Amniotic stem cell (primary cell): Measurements from ENCODE around the gene MMP20.

Experiments used
- DNase-seq: peaks from one replicate; lab custom pipeline; 2025; lab: John Stamatoyannopoulos, UW

The MMP20 gene

GRCh38 chr11:102592634-102593581, 32.2 kb downstream of the MMP20 start:
- DNase-seq = no peak

GRCh38 chr11:102592131-102592530, 33.0 kb downstream of the MMP20 start:
- no peak for DNase-seq

GRCh38 chr11:102591160-102591718, 33.9 kb downstream of the MMP20 start:
- DNase-seq = no peak

- no peak for DNase-seq
These were observed 34.7 kb downstream of the MMP20 start for GRCh38 chr11:102590276-102591049.

GRCh38 chr11:102589047-102589459, 36.1 kb downstream of the MMP20 start:
- no peak for DNase-seq

GRCh38 chr11:102587722-102588121, 37.4 kb downstream of the MMP20 start:
- no peak for DNase-seq

GRCh38 chr11:102583141-102583873, 41.8 kb downstream of the MMP20 start:
- DNase-seq = no peak

GRCh38 chr11:102582140-102582539, 43.0 kb downstream of the MMP20 start:
- no peak for DNase-seq

- no peak for DNase-seq
These were observed 44.1 kb downstream of the MMP20 start for GRCh38 chr11:102581066-102581465.

GRCh38 chr11:102580185-102580951, 44.8 kb downstream of the MMP20 start:
- DNase-seq = no peak

- DNase-seq = no peak
These were observed 47.4 kb downstream of the MMP20 start for GRCh38 chr11:102577723-102578122.

GRCh38 chr11:102577182-102577581, 48.0 kb downstream of the MMP20 start:
- DNase-seq = no peak

GRCh38 chr11:102576350-102576749, 48.8 kb downstream of the MMP20 start:
- no peak for DNase-seq

- DNase-seq = no peak
These were observed 50.1 kb downstream of the MMP20 start for GRCh38 chr11:102575012-102575411.

- no peak for DNase-seq
These were observed 51.3 kb downstream of the MMP20 start for GRCh38 chr11:102573851-102574250.

- DNase-seq = no peak
These were observed 52.4 kb downstream of the MMP20 start for GRCh38 chr11:102572554-102573220.

- DNase-seq = no peak
These were observed 56.3 kb downstream of the MMP20 start for GRCh38 chr11:102568851-102569250.

GRCh38 chr11:102566112-102566511, 59.0 kb downstream of the MMP20 start:
- DNase-seq = no peak

- no peak for DNase-seq
These were observed 61.0 kb downstream of the MMP20 start for GRCh38 chr11:102564110-102564509.

GRCh38 chr11:102561636-102562035, 63.5 kb downstream of the MMP20 start:
- DNase-seq = no peak
